Stomach (tissue), 4 donors: ENCODE data around the gene MTHFSD.

Source experiments
- CTCF ChIP-seq, 7 experiments: fragments of 450-650 bp in 4 of 7; fragments of 200-600 bp in 3 of 7; sonication (generic) in 3 of 7; IDR thresholded peaks; one replicate each; pipeline ENCODE4 v1.5.1; 2016 to 2019; ENCODE audit warnings: antibody characterized with exemption in 7 of 7, control low read depth in 2 of 7, mild to moderate bottlenecking in 1 of 7
- POLR2AphosphoS5 ChIP-seq, 3 donors: sonication (generic); formaldehyde crosslinking; IDR thresholded peaks; one replicate each; pipeline ENCODE4 v1.6.1; 2016; ENCODE audit warnings: antibody characterized with exemption in 3 of 3

GRCh38 chr16:86567701-86568581 lies 12.9 kb upstream of the MTHFSD start:
- no peak for TF ChIP-seq CTCF (IDR thresholded peaks at IDR 0.05)
- no peak for TF ChIP-seq POLR2AphosphoS5 (IDR thresholded peaks at IDR 0.05)
